Left ventricle myocardium inferior (tissue), 1 donor: Measurements from ENCODE around the gene CANT1. TPM values are rescaled to one million over a fixed set of nuclear protein-coding genes. Genes with fewer than 3 reads are reported as not detected.
"Not testable (repeated sequence)": the region's sequence is repeated elsewhere in the genome, so short reads cannot be mapped to it uniquely, and the experiment has no call there.

Experiments
- DNase-seq: peaks from one replicate; pipeline ENCODE4 v3.0.0-alpha.2; 2020
- H3K27ac ChIP-seq: fragments of 200-600 bp; replicated peaks from 2 replicates; pipeline ENCODE4 v1.8.0; 2021
- H3K27me3 ChIP-seq: fragments of 200-600 bp; 2 replicates; pipeline ENCODE4 v1.8.0; 2021; ENCODE audit warnings: low read depth
- H3K36me3 ChIP-seq: fragments of 200-600 bp; 2 replicates; pipeline ENCODE4 v1.8.0; 2021
- H3K4me1 ChIP-seq: fragments of 200-600 bp; 2 replicates; pipeline ENCODE4 v1.8.0; 2021
- H3K4me3 ChIP-seq: fragments of 200-600 bp; 2 replicates; pipeline ENCODE4 v1.8.0; 2021; ENCODE audit warnings: mild to moderate bottlenecking, moderate library complexity
- H3K9me3 ChIP-seq: fragments of 200-600 bp; replicated peaks from 2 replicates; pipeline ENCODE4 v1.8.0; 2021
- intact Hi-C: fragments of 100-400 bp; cut with micrococcal nuclease; formaldehyde crosslinking; loops from one replicate; pipeline ENCODE4 v1.11.0; 2022
- total RNA-seq: library from RNA; stranded (reverse); fragmentation: NEBNext Ultra II Directional; extraction: Animal tissue kit (Norgen Biotek cat#: 25700); gene quantifications from one replicate; pipeline ENCODE4 v1.2.1, GENCODE V29; 2021
- TF ChIP-seq, protein P1 (sequence below): fragments of 200-600 bp; IDR thresholded peaks from 2 replicates; pipeline ENCODE4 v1.8.0; 2021; ENCODE audit warnings: antibody characterized with exemption, mild to moderate bottlenecking, borderline replicate concordance
- donor health status: DM: no; HTN: yes; CAD: no; lungs with severe emphysema.

CANT1 gene
- total RNA-seq, 1 donor from 2014 or later: 24.2 TPM

DNA sequence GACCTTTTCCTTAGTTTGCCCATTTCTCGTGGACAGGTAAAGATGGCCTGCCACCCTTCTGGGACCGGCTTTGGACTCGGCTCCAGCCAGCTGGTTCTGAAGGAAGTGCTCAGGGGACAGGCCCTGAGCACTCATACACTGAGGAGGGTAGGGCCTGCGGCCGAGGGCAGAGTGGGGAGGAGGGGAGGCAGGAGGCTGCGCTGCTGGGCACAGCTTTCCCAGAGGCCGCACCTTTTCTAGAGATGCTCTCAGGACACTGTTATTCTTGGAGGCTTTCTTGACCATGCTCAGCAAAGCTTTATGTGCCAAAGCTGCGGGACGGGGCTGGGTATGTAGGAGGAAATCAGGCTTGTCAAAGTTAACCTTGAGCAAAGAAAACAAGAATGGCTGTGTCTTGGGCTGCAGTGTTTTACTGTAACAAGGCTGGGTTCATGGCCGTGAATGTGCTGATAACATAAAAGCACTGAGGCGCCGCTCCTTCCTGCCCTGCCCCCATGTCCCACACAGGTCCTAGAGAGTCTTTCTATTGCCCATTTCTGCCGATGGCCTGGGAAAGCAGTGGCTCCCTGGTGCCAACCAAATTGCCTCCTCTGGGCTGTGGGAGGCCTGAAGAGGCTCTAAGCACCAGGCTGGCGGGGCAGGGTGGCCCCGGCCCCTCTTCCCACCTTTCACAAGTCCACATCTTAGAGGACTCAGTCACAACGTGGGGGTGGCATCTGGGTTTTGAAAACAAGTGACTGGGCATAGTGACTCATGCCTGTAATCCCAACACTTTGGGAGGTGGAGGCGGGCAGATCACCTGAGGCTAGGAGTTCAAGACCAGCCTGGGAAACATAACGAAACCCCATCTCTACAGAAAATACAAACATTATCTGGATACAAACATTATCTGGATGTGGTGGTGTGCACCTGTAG lies 62.1 kb downstream of the CANT1 start:
- Histone ChIP-seq H3K4me3 (no peak overlapping the region), H3K27me3 (no peaks in the 10 kb centered on the region), H3K36me3 (no peaks in the 10 kb centered on the region), H3K9me3 (peaks cover 23% of the 10 kb centered on the region), H3K4me1 (peaks cover 11% of the 10 kb centered on the region), H3K27ac (no peak overlapping the region)
- TF ChIP-seq, protein P1, sequence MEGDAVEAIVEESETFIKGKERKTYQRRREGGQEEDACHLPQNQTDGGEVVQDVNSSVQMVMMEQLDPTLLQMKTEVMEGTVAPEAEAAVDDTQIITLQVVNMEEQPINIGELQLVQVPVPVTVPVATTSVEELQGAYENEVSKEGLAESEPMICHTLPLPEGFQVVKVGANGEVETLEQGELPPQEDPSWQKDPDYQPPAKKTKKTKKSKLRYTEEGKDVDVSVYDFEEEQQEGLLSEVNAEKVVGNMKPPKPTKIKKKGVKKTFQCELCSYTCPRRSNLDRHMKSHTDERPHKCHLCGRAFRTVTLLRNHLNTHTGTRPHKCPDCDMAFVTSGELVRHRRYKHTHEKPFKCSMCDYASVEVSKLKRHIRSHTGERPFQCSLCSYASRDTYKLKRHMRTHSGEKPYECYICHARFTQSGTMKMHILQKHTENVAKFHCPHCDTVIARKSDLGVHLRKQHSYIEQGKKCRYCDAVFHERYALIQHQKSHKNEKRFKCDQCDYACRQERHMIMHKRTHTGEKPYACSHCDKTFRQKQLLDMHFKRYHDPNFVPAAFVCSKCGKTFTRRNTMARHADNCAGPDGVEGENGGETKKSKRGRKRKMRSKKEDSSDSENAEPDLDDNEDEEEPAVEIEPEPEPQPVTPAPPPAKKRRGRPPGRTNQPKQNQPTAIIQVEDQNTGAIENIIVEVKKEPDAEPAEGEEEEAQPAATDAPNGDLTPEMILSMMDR: no peak
- intact Hi-C loops: no loop called here
- DNase-seq: no peak

DNA sequence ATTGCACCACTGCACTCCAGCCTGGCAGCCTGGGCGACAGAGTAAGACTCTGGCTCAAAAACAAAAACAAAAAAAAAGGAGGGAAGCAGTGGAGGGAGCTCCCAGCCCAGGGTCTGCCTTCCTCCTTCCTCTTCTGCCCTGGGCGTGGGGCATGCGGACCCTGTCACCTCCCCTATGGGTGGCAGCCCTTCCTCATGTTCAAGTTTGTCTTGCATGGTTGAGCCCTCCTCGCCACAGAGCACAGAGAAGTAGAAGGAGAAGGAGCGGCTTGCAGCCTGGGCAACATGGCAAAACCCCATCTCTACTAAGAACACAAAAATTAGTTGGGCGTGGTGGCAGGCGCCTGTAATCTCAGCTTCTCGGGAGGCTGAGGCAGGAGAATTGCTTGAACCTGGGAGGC lies 62.9 kb downstream of the CANT1 start:
- Histone ChIP-seq H3K36me3 (no peaks in the 10 kb centered on the region), H3K4me1 (peaks cover 2% of the 10 kb centered on the region), H3K9me3 (peaks cover 22% of the 10 kb centered on the region), H3K4me3 (no peak overlapping the region), H3K27ac (no peak overlapping the region), H3K27me3 (no peaks in the 10 kb centered on the region)
- TF ChIP-seq, protein P1: no peak
- DNase-seq: no peak
- intact Hi-C loops: no loop called here

DNA sequence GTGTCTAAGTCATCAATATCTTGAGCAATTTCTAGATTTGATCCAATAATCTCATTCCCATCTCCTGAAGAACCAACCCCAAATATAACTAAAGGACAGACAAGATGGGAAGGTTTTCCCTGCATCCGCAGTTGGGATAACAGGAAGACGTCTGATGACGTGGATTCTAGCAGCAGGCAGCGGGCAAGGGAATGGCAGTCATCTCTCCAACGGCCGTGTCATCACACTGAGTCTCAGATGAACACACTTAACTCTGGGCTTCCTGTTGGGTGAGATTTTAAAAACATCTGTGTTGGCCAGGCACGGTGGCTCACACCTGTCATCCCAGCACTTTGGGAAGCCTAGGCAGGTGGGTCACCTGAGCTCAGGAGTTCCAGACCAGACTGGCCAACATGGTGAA lies 63.4 kb downstream of the CANT1 start:
- H3K4me3 ChIP-seq: no peak overlapping the region
- TF ChIP-seq, protein P1: no peak
- H3K9me3 ChIP-seq: peaks cover 17% of the 10 kb centered on the region
- DNase-seq: no peak
- H3K4me1 ChIP-seq: no peaks in the 10 kb centered on the region
- no peak overlapping the region for H3K27ac ChIP-seq
- intact Hi-C loops: no loop called here
- H3K27me3 ChIP-seq: no peaks in the 10 kb centered on the region
- H3K36me3 ChIP-seq: no peaks in the 10 kb centered on the region

DNA sequence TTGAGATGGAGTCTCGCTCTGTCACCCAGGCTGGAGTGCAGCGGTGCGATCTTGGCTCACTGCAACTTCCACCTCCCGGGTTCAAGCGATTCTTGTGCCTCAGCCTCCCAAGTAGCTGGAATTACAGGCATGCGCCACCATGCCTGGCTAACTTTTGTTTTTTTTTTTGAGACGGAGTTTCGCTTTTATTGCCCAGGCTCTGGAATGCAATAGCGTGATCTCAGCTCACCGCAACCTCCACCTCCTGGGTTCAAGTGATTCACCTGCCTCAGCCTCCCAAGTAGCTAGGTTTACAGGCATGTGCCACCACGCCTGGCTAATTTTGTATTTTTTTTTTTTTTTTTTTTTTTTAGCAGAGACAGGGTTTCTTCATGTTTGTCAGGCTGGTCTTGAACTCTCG lies 64.1 kb downstream of the CANT1 start:
- H3K27ac ChIP-seq, H3K36me3 ChIP-seq, H3K27me3 ChIP-seq, H3K4me3 ChIP-seq, DNase-seq, H3K4me1 ChIP-seq, intact Hi-C loops: not testable (repeated sequence)
- peaks cover 10% of the 10 kb centered on the region for H3K9me3 ChIP-seq

- no peaks in the 10 kb centered on the region for H3K27me3 ChIP-seq
- no peak overlapping the region for H3K4me3 ChIP-seq
- TF ChIP-seq, protein P1: no peak
- peaks cover 7% of the 10 kb centered on the region for H3K4me1 ChIP-seq
- no peak overlapping the region for H3K27ac ChIP-seq
- intact Hi-C loops: no loop called here
- no peak for DNase-seq
- H3K9me3 ChIP-seq: peaks cover 5% of the 10 kb centered on the region
- no peaks in the 10 kb centered on the region for H3K36me3 ChIP-seq
Measured at GRCh38 chr17:78944956-78945355, 64.6 kb downstream of the CANT1 start.

GRCh38 chr17:78944026-78944425 lies 65.5 kb downstream of the CANT1 start:
- H3K4me1 ChIP-seq: peaks cover 12% of the 10 kb centered on the region
- TF ChIP-seq, protein P1: no peak
- intact Hi-C loops: no loop called here
- H3K4me3 ChIP-seq: no peak overlapping the region
- H3K9me3 ChIP-seq: no peaks in the 10 kb centered on the region
- H3K27me3 ChIP-seq: no peaks in the 10 kb centered on the region
- H3K27ac ChIP-seq: no peak overlapping the region
- DNase-seq: no peak
- H3K36me3 ChIP-seq: no peaks in the 10 kb centered on the region
